Liver (tissue), 9 donors: Measurements from ENCODE around the gene B4GALT3. TPM values are rescaled to one million over a fixed set of nuclear protein-coding genes. Genes with fewer than 3 reads are reported as not detected.
A peak's percentile ranks its signal among the peaks of the same experiment; 100 is the strongest.

Experiments
- DNase-seq: peaks from one replicate; pipeline ENCODE4 v3.0.0-alpha.2; 2017; ENCODE audit warnings: low spot score
- H3K27ac ChIP-seq, 2 donors: one replicate each; pipeline ENCODE4 v1.7.0; 2013; ENCODE audit warnings: inconsistent platforms in 2 of 2, low read length in 2 of 2, control low read depth in 1 of 2, low read depth in 1 of 2, mild to moderate bottlenecking in 1 of 2
- H3K27me3 ChIP-seq, 4 donors: one replicate each; pipeline versions ENCODE4 v1.6.1 to v1.7.0; 2013; ENCODE audit warnings: low read length in 3 of 4, inconsistent platforms in 1 of 4, mild to moderate bottlenecking in 1 of 4, moderate library complexity in 1 of 4; ENCODE audit not compliant: control insufficient read depth in 4 of 4, insufficient read depth in 4 of 4
- H3K36me3 ChIP-seq, 4 donors: one replicate each; pipeline versions ENCODE4 v1.6.1 to v1.7.0; 2013; ENCODE audit warnings: low read length in 3 of 4, mild to moderate bottlenecking in 3 of 4, low read depth in 1 of 4, moderate library complexity in 1 of 4; ENCODE audit not compliant: control insufficient read depth in 4 of 4, insufficient read depth in 3 of 4
- H3K4me1 ChIP-seq, 4 donors: one replicate each; pipeline versions ENCODE4 v1.6.1 to v1.7.0; 2013; ENCODE audit warnings: low read length in 3 of 4, mild to moderate bottlenecking in 3 of 4, moderate library complexity in 1 of 4; ENCODE audit not compliant: control insufficient read depth in 4 of 4, insufficient read depth in 4 of 4
- H3K4me3 ChIP-seq, 3 donors: one replicate each; pipeline versions ENCODE4 v1.6.1 to v1.7.0; 2013; ENCODE audit warnings: low read length in 3 of 3, control low read depth in 1 of 3, low read depth in 1 of 3, mild to moderate bottlenecking in 1 of 3
- H3K9ac ChIP-seq, 2 donors: one replicate each; pipeline ENCODE4 v1.7.0; 2013; ENCODE audit warnings: low read length in 2 of 2, mild to moderate bottlenecking in 2 of 2, moderate library complexity in 2 of 2, control low read depth in 1 of 2, low read depth in 1 of 2
- H3K9me3 ChIP-seq, 4 donors: one replicate each; pipeline versions ENCODE4 v1.6.1 to v1.7.0; 2013; ENCODE audit warnings: low read length in 3 of 4; ENCODE audit not compliant: control insufficient read depth in 4 of 4
- EGR1 ChIP-seq, 2 donors: IDR thresholded peaks; 2 replicates each; pipeline ENCODE4 v1.6.1; 2016 to 2018; ENCODE audit warnings: antibody characterized with exemption in 2 of 2, low read depth in 2 of 2
- FOXA1 ChIP-seq: IDR thresholded peaks from 2 replicates; pipeline ENCODE4 v1.6.1; 2016; ENCODE audit warnings: antibody characterized with exemption
- FOXA2 ChIP-seq: IDR thresholded peaks from 2 replicates; pipeline ENCODE4 v1.6.1; 2016; ENCODE audit warnings: antibody characterized with exemption
- GABPA ChIP-seq, 2 donors: IDR thresholded peaks in 1 of 2; conservative IDR thresholded peaks in 1 of 2; 2 replicates each; pipeline ENCODE4 v1.6.1; 2016; ENCODE audit warnings: antibody characterized with exemption in 2 of 2, mild to moderate bottlenecking in 1 of 2, moderate library complexity in 1 of 2
- HNF4A ChIP-seq, 2 donors: conservative IDR thresholded peaks; 2 replicates each; pipeline ENCODE4 v1.6.1; 2016; ENCODE audit warnings: antibody characterized with exemption in 2 of 2, mild to moderate bottlenecking in 2 of 2
- HNF4G ChIP-seq: IDR thresholded peaks from 2 replicates; pipeline ENCODE4 v1.6.1; 2016; ENCODE audit warnings: antibody characterized with exemption
- JUND ChIP-seq, 2 donors: IDR thresholded peaks; 2 replicates each; pipeline ENCODE4 v1.6.1; 2016; ENCODE audit warnings: antibody characterized with exemption in 2 of 2
- NR2F2 ChIP-seq: IDR thresholded peaks from 2 replicates; pipeline ENCODE4 v1.6.1; 2016; ENCODE audit warnings: antibody characterized with exemption
- RAD21 ChIP-seq, 2 donors: IDR thresholded peaks; 2 replicates each; pipeline ENCODE4 v1.6.1; 2016; ENCODE audit warnings: antibody characterized with exemption in 2 of 2, mild to moderate bottlenecking in 2 of 2
- RXRA ChIP-seq, 2 donors: IDR thresholded peaks; 2 replicates each; pipeline ENCODE4 v1.6.1; 2017 to 2018; ENCODE audit warnings: antibody characterized with exemption in 2 of 2, mild to moderate bottlenecking in 1 of 2
- SP1 ChIP-seq: IDR thresholded peaks from 2 replicates; pipeline ENCODE4 v1.6.1; 2018; ENCODE audit warnings: antibody characterized with exemption, mild to moderate bottlenecking
- TAF1 ChIP-seq: conservative IDR thresholded peaks from 2 replicates; pipeline ENCODE4 v1.6.1; 2016; ENCODE audit warnings: antibody characterized with exemption, mild to moderate bottlenecking
- YY1 ChIP-seq: IDR thresholded peaks from 2 replicates; pipeline ENCODE4 v1.6.1; 2016; ENCODE audit warnings: antibody characterized with exemption, mild to moderate bottlenecking
- WGBS: extraction: QIAGEN DNeasy Blood & Tissue Kit; methylation state at CpG from one replicate; pipeline ENCODE4 v1.1.7; 2013; 5-methylcytosine and 5-hydroxymethylcytosine counted together
- polyA plus RNA-seq, 2 donors: library from polyadenylated mRNA; stranded (reverse) in 1 of 2; unstranded in 1 of 2; fragments of 200-250 nt in 1 of 2; fragments of >200 nt in 1 of 2; fragmentation: Nextera tagmentation in 1 of 2; extraction: Ambion mirVana in 1 of 2; gene quantifications; one replicate each; pipeline versions ENCODE4 v1.2.1 to v1.2.3, GENCODE V29; 2013 to 2015
- total RNA-seq, 2 donors: library from RNA; depleted of rRNA; stranded (reverse); fragments of >200 nt; gene quantifications; one replicate each; pipeline ENCODE4 v1.2.3, GENCODE V29; 2014
- TF ChIP-seq, protein P1 (sequence below): IDR thresholded peaks from 2 replicates; pipeline ENCODE4 v1.6.1; 2016; ENCODE audit warnings: antibody characterized with exemption, mild to moderate bottlenecking
- TF ChIP-seq, protein P2 (sequence below): IDR thresholded peaks from 2 replicates; pipeline ENCODE4 v1.6.1; 2016; ENCODE audit warnings: antibody characterized with exemption
- TF ChIP-seq, protein P3 (sequence below): IDR thresholded peaks from 2 replicates; pipeline ENCODE4 v1.6.1; 2016; ENCODE audit warnings: antibody characterized with exemption
- TF ChIP-seq, protein P4 (sequence below): IDR thresholded peaks from 2 replicates; pipeline ENCODE4 v1.6.1; 2016; ENCODE audit warnings: antibody characterized with exemption
- TF ChIP-seq, protein P5 (sequence below): fragments of 150-350 bp; IDR thresholded peaks from 2 replicates; pipeline ENCODE4 v1.5.1; 2017; ENCODE audit warnings: improper control_type of control experiment, low read depth, low read length; ENCODE audit not compliant: missing input control
- donor health status: healthy.
- donor health status: healthy.
- donor health status: healthy.
- donor health status: healthy.
- donor health status: healthy.

The B4GALT3 gene
- total and polyA plus RNA-seq, 4 donors = 13.1 to 23.8 (median 14.7) TPM

DNA sequence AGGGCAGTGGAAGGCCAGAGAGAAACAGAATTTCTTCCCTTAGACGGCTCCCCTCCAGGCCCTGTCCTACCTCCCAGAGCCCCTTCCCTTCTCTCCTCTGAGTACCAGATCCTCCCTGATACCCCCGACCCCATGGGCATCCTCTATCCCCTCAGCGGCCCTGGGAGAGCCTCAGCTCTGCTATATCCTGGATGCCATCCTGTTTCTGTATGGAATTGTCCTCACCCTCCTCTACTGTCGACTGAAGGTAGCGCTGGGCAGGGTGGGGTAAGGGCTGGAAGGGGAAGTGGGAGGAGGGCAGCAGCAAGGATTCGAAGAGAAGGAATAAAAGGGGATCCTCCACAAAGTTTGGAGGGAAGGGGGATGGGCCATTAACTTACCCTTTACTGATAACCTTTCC, 40.5 kb upstream of the B4GALT3 start:
- H3K4me3 ChIP-seq = peak overlapping the region in 1 of 3 donors; percentile 26
- TF ChIP-seq EGR1 (IDR thresholded peaks at IDR 0.05; ENCODE audit: low read depth in 2 of 2) (no peak), SP1 (no peak), JUND (IDR thresholded peaks at IDR 0.05) (no peak), FOXA1 (no peak), NR2F2 (no peak), GABPA (IDR thresholded peaks at IDR 0.05 in 1 of 2, conservative IDR thresholded peaks at IDR 0.05 in 1 of 2) (no peak), RAD21 (IDR thresholded peaks at IDR 0.05) (no peak), FOXA2 (no peak), YY1 (no peak)
- TF ChIP-seq, protein P1, sequence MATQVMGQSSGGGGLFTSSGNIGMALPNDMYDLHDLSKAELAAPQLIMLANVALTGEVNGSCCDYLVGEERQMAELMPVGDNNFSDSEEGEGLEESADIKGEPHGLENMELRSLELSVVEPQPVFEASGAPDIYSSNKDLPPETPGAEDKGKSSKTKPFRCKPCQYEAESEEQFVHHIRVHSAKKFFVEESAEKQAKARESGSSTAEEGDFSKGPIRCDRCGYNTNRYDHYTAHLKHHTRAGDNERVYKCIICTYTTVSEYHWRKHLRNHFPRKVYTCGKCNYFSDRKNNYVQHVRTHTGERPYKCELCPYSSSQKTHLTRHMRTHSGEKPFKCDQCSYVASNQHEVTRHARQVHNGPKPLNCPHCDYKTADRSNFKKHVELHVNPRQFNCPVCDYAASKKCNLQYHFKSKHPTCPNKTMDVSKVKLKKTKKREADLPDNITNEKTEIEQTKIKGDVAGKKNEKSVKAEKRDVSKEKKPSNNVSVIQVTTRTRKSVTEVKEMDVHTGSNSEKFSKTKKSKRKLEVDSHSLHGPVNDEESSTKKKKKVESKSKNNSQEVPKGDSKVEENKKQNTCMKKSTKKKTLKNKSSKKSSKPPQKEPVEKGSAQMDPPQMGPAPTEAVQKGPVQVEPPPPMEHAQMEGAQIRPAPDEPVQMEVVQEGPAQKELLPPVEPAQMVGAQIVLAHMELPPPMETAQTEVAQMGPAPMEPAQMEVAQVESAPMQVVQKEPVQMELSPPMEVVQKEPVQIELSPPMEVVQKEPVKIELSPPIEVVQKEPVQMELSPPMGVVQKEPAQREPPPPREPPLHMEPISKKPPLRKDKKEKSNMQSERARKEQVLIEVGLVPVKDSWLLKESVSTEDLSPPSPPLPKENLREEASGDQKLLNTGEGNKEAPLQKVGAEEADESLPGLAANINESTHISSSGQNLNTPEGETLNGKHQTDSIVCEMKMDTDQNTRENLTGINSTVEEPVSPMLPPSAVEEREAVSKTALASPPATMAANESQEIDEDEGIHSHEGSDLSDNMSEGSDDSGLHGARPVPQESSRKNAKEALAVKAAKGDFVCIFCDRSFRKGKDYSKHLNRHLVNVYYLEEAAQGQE = no peak
- TF ChIP-seq, protein P2, sequence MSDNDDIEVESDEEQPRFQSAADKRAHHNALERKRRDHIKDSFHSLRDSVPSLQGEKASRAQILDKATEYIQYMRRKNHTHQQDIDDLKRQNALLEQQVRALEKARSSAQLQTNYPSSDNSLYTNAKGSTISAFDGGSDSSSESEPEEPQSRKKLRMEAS = no peak
- peak overlapping the region in 1 of 2 donors; percentile 30 for H3K9ac ChIP-seq
- DNase-seq = no peak
- H3K4me1 ChIP-seq = peaks cover 9 to 43% (median 22%) of the 10 kb centered on the region in 4 donors
- H3K36me3 ChIP-seq = peaks cover 7 to 22% (median 16%) of the 10 kb centered on the region in 4 donors
- WGBS = 79% methylated on average over 6 of the region's 6 CpGs
- no peaks in the 10 kb centered on the region for H3K9me3 ChIP-seq
- H3K27ac ChIP-seq = peak overlapping the region; percentile 86 to 100
- H3K27me3 ChIP-seq = no peaks in the 10 kb centered on the region

DNA sequence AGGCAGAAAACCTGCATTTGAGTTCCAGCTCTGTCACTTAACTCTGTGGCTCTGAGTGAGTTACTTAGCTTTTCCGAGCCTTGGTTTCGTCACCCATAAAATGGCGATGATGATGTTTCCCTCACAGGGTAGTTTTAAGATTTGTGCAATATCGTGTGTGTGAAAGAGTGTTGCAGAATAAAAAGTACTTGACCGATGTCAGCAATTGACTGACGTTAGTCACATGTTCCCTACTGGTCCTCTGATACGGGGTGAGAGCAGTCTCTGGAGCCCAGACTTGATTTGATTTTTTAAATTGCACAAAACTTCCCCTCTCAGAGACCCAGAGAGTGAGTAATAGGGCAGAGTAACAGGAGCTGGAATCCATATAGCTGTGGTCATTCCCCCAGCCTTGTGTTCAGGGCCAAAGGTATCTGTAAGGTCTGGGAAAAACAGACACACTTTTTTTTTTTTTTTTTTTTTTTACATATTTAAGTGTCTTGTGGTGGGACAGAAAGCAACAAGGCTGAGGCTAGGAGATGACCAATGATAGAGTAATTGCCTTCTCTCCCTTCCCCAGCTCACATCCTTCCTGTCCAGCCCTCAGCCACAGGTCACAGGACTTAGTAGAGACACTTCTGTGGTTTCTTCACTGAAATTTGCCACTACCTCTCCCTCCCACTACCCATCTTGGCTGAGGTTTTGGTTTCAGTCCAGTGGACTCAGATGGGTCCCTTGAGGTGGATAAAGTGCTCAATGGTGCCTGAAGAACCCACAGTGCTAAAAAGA, 39.8 kb upstream of the B4GALT3 start:
- H3K36me3 ChIP-seq = peaks cover 10 to 24% (median 21%) of the 10 kb centered on the region in 4 donors
- peak; percentile 57 to 88 for TF ChIP-seq RXRA (IDR thresholded peaks at IDR 0.05)
- TF ChIP-seq, protein P3, sequence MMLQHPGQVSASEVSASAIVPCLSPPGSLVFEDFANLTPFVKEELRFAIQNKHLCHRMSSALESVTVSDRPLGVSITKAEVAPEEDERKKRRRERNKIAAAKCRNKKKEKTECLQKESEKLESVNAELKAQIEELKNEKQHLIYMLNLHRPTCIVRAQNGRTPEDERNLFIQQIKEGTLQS = peak; percentile 85
- peak; percentile 95 for TF ChIP-seq YY1
- peak; percentile 18 for TF ChIP-seq HNF4G
- TF ChIP-seq NR2F2 = no peak
- TF ChIP-seq FOXA1 = no peak
- TF ChIP-seq, protein P4, sequence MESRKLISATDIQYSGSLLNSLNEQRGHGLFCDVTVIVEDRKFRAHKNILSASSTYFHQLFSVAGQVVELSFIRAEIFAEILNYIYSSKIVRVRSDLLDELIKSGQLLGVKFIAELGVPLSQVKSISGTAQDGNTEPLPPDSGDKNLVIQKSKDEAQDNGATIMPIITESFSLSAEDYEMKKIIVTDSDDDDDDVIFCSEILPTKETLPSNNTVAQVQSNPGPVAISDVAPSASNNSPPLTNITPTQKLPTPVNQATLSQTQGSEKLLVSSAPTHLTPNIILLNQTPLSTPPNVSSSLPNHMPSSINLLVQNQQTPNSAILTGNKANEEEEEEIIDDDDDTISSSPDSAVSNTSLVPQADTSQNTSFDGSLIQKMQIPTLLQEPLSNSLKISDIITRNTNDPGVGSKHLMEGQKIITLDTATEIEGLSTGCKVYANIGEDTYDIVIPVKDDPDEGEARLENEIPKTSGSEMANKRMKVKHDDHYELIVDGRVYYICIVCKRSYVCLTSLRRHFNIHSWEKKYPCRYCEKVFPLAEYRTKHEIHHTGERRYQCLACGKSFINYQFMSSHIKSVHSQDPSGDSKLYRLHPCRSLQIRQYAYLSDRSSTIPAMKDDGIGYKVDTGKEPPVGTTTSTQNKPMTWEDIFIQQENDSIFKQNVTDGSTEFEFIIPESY = peak; percentile 80
- peak in 1 of 2 donors; percentile 49 for TF ChIP-seq JUND (IDR thresholded peaks at IDR 0.05)
- TF ChIP-seq RAD21 (IDR thresholded peaks at IDR 0.05) = peak in 1 of 2 donors; percentile 15
- TF ChIP-seq, protein P1 = peak; percentile 16
- TF ChIP-seq FOXA2 = no peak
- peak; percentile 67 for TF ChIP-seq SP1
- TF ChIP-seq TAF1 = peak; percentile 65
- TF ChIP-seq, protein P5, sequence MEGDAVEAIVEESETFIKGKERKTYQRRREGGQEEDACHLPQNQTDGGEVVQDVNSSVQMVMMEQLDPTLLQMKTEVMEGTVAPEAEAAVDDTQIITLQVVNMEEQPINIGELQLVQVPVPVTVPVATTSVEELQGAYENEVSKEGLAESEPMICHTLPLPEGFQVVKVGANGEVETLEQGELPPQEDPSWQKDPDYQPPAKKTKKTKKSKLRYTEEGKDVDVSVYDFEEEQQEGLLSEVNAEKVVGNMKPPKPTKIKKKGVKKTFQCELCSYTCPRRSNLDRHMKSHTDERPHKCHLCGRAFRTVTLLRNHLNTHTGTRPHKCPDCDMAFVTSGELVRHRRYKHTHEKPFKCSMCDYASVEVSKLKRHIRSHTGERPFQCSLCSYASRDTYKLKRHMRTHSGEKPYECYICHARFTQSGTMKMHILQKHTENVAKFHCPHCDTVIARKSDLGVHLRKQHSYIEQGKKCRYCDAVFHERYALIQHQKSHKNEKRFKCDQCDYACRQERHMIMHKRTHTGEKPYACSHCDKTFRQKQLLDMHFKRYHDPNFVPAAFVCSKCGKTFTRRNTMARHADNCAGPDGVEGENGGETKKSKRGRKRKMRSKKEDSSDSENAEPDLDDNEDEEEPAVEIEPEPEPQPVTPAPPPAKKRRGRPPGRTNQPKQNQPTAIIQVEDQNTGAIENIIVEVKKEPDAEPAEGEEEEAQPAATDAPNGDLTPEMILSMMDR = no peak
- TF ChIP-seq, protein P2 = peak; percentile 71
- TF ChIP-seq HNF4A (conservative IDR thresholded peaks at IDR 0.05) = peak; percentile 48 to 65
- TF ChIP-seq GABPA (IDR thresholded peaks at IDR 0.05 in 1 of 2, conservative IDR thresholded peaks at IDR 0.05 in 1 of 2) = peak in 1 of 2 donors; percentile 37
- TF ChIP-seq EGR1 (IDR thresholded peaks at IDR 0.05; ENCODE audit: low read depth in 2 of 2) = peak in 1 of 2 donors; percentile 33
- peak overlapping the region in 2 of 3 donors; percentile 10 to 29 for H3K4me3 ChIP-seq
- peak overlapping the region; percentile 86 to 100 for H3K27ac ChIP-seq
- H3K4me1 ChIP-seq = peaks cover 9 to 43% (median 22%) of the 10 kb centered on the region in 4 donors
- 20% methylated on average over 7 of the region's 7 CpGs for WGBS
- no peaks in the 10 kb centered on the region for H3K27me3 ChIP-seq
- DNase-seq = no peak
- peak overlapping the region; percentile 30 to 70 for H3K9ac ChIP-seq
- H3K9me3 ChIP-seq = no peaks in the 10 kb centered on the region
